PFSK-1 (cell line): ENCODE data around the gene ATP8B4.

Experiments used
- FOXP2 ChIP-seq: optimal IDR thresholded peaks from 2 replicates; pipeline ENCODE3; 2011; ENCODE audit warnings: borderline replicate concordance, control low read depth, inconsistent platforms; ENCODE audit not compliant: insufficient read depth; ENCODE audit errors: extremely low read length, extremely low read depth
- POLR2AphosphoS5 ChIP-seq: IDR thresholded peaks from 2 replicates; pipeline ENCODE4 v1.6.1; 2012; ENCODE audit warnings: low read depth, mild to moderate bottlenecking, control low read depth, low read length, moderate library complexity
- SIN3A ChIP-seq: IDR thresholded peaks from 2 replicates; pipeline ENCODE4 v1.6.1; 2012; ENCODE audit warnings: mild to moderate bottlenecking, low read length, moderate library complexity, borderline replicate concordance; ENCODE audit not compliant: insufficient read depth
- TAF1 ChIP-seq: IDR thresholded peaks from 2 replicates; pipeline ENCODE4 v1.6.1; 2012; ENCODE audit warnings: low read length, control low read depth, borderline replicate concordance; ENCODE audit not compliant: insufficient read depth
- TF ChIP-seq, protein P1 (sequence below), 2 experiments: IDR thresholded peaks; 2 replicates each; pipeline versions ENCODE4 v1.6.1 to v1.8.0; 2011 to 2012; ENCODE audit warnings: low read depth in 2 of 2, low read length in 2 of 2, control low read depth in 1 of 2, inconsistent platforms in 1 of 2, mild to moderate bottlenecking in 1 of 2, moderate library complexity in 1 of 2; ENCODE audit not compliant: insufficient read depth in 1 of 2

Gene ATP8B4

DNA sequence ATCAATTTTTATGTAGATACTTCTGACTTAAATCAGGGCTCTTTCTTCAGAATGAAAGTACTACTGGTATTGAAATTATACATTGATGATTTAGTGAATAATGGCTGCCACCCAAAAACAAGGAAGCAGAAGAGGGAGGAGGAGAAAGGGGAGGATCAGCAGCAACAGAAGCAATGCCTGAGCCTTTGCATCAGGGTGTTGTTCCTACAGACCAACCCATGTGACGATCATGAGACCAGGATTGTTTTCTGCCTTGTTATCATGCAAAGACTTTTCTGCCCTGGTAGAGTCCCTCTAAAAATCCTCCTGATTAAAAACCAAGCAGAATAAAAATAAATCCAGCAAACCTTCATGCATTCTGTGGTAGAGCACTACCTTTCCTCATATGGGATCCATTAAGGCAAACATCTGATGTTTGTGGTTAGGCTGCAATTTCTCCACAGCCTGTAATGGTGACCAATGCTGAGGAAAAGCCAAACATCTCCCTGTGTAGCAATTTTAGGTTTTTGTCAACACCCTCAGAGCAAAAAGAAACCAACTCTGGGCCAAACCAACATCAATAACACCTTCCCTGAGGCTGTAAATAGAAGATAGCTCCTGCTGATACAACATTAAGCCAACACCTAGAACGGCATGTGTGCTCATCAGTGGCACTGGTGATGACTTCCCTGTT lies 191.7 kb downstream of the ATP8B4 start:
- TF ChIP-seq, protein P1, sequence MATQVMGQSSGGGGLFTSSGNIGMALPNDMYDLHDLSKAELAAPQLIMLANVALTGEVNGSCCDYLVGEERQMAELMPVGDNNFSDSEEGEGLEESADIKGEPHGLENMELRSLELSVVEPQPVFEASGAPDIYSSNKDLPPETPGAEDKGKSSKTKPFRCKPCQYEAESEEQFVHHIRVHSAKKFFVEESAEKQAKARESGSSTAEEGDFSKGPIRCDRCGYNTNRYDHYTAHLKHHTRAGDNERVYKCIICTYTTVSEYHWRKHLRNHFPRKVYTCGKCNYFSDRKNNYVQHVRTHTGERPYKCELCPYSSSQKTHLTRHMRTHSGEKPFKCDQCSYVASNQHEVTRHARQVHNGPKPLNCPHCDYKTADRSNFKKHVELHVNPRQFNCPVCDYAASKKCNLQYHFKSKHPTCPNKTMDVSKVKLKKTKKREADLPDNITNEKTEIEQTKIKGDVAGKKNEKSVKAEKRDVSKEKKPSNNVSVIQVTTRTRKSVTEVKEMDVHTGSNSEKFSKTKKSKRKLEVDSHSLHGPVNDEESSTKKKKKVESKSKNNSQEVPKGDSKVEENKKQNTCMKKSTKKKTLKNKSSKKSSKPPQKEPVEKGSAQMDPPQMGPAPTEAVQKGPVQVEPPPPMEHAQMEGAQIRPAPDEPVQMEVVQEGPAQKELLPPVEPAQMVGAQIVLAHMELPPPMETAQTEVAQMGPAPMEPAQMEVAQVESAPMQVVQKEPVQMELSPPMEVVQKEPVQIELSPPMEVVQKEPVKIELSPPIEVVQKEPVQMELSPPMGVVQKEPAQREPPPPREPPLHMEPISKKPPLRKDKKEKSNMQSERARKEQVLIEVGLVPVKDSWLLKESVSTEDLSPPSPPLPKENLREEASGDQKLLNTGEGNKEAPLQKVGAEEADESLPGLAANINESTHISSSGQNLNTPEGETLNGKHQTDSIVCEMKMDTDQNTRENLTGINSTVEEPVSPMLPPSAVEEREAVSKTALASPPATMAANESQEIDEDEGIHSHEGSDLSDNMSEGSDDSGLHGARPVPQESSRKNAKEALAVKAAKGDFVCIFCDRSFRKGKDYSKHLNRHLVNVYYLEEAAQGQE (IDR thresholded peaks at IDR 0.05; ENCODE audit: insufficient read depth in 1 of 2, low read depth in 2 of 2, low read length in 2 of 2) = no peak
- TF ChIP-seq POLR2AphosphoS5 = no peak
- TF ChIP-seq TAF1 = no peak
- no peak for TF ChIP-seq SIN3A
- TF ChIP-seq FOXP2 = no peak

GRCh38 chr15:49926740-49927139 lies 192.3 kb downstream of the ATP8B4 start:
- no peak for TF ChIP-seq SIN3A
- TF ChIP-seq, protein P1 (IDR thresholded peaks at IDR 0.05; ENCODE audit: insufficient read depth in 1 of 2, low read depth in 2 of 2, low read length in 2 of 2) = no peak
- no peak for TF ChIP-seq POLR2AphosphoS5
- no peak for TF ChIP-seq TAF1
- no peak for TF ChIP-seq FOXP2

GRCh38 chr15:49923671-49924070 lies 195.4 kb downstream of the ATP8B4 start:
- TF ChIP-seq, protein P1 (IDR thresholded peaks at IDR 0.05; ENCODE audit: insufficient read depth in 1 of 2, low read depth in 2 of 2, low read length in 2 of 2) = no peak
- no peak for TF ChIP-seq SIN3A
- TF ChIP-seq POLR2AphosphoS5 = no peak
- no peak for TF ChIP-seq FOXP2

- TF ChIP-seq FOXP2 (no peak), SIN3A (no peak), TAF1 (no peak), POLR2AphosphoS5 (no peak)
- TF ChIP-seq, protein P1 (IDR thresholded peaks at IDR 0.05; ENCODE audit: insufficient read depth in 1 of 2, low read depth in 2 of 2, low read length in 2 of 2) = no peak
These were observed 200.0 kb downstream of the ATP8B4 start for GRCh38 chr15:49919034-49919433.

DNA sequence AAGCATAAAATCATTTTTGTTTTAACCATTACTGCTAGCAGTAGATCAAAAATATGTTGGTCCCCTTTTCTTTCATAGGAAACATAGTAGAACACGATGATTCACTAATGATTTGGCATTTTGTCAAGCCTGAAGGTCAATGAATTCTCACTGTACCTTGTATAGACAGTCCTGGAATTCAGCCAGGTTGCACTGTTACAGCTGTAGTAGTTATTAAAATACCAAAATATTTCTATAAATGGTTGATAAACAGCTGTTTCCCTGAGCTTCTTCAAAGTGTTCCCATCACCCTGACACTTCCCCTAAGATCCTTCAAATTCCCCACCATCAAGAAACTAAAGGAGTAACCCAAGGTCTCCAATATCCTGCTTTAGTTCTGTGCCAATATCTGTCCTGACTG lies 200.9 kb downstream of the ATP8B4 start:
- TF ChIP-seq FOXP2 (no peak), POLR2AphosphoS5 (no peak), SIN3A (no peak), TAF1 (no peak)
- TF ChIP-seq, protein P1 (IDR thresholded peaks at IDR 0.05; ENCODE audit: insufficient read depth in 1 of 2, low read depth in 2 of 2, low read length in 2 of 2) = no peak
